Immature natural killer cell (primary cell): Measurements from ENCODE around the gene M1AP. TPM values are rescaled to one million over a fixed set of nuclear protein-coding genes. Genes with fewer than 3 reads are reported as not detected.

Experiments
- DNase-seq, 3 donors: peaks; one replicate each; pipeline ENCODE4 v3.0.0; 2022; ENCODE audit warnings: mixed read lengths in 1 of 3
- H3K27ac Mint-ChIP-seq, 6 donors: one replicate each; pipeline ENCODE4 v1.8.0; 2020; ENCODE audit warnings: mixed read lengths in 6 of 6, mild to moderate bottlenecking in 5 of 6, inconsistent platforms in 4 of 6, moderate library complexity in 3 of 6
- H3K27me3 Mint-ChIP-seq, 3 donors: one replicate each; pipeline ENCODE4 v1.8.0; 2020 to 2021; ENCODE audit warnings: low read depth in 3 of 3, mild to moderate bottlenecking in 3 of 3, mixed read lengths in 3 of 3, moderate library complexity in 3 of 3, inconsistent platforms in 1 of 3
- H3K36me3 Mint-ChIP-seq, 3 donors: one replicate each; pipeline ENCODE4 v1.8.0; 2020; ENCODE audit warnings: mixed read lengths in 3 of 3, inconsistent platforms in 2 of 3, mild to moderate bottlenecking in 2 of 3
- H3K4me1 Mint-ChIP-seq, 2 donors: one replicate each; pipeline ENCODE4 v1.8.0; 2020; ENCODE audit warnings: inconsistent platforms in 2 of 2, mild to moderate bottlenecking in 2 of 2, mixed read lengths in 2 of 2, moderate library complexity in 1 of 2
- H3K4me3 Mint-ChIP-seq, 5 donors: one replicate each; pipeline ENCODE4 v1.8.0; 2020; ENCODE audit warnings: mild to moderate bottlenecking in 5 of 5, mixed read lengths in 5 of 5, inconsistent platforms in 3 of 5, moderate library complexity in 3 of 5
- H3K9me3 Mint-ChIP-seq, 6 donors: one replicate each; pipeline ENCODE4 v1.8.0; 2020; ENCODE audit warnings: mild to moderate bottlenecking in 6 of 6, mixed read lengths in 6 of 6, inconsistent platforms in 4 of 6, moderate library complexity in 3 of 6
- polyA plus RNA-seq, 3 donors: library from polyadenylated mRNA; unstranded; fragments of 300-500 nt; fragmentation: Illumina TruSeq; gene quantifications; one replicate each; pipeline ENCODE4 v1.2.3, GENCODE V29; 2021

The M1AP gene
- polyA plus RNA-seq, 3 donors from 2014 or later: not detected

- Mint-ChIP-seq H3K36me3 (peaks cover 0 to 8% (median 5%) of the 10 kb centered on the region in 3 donors), H3K4me3 (no peak overlapping the region), H3K27me3 (peaks cover 5 to 17% (median 10%) of the 10 kb centered on the region in 3 donors), H3K9me3 (no peaks in the 10 kb centered on the region), H3K27ac (no peak overlapping the region), H3K4me1 (peaks cover 16 to 19% of the 10 kb centered on the region in 2 donors)
- no peak for DNase-seq
These were observed 112.6 kb downstream of the M1AP start for GRCh38 chr2:74535440-74535965.

DNA sequence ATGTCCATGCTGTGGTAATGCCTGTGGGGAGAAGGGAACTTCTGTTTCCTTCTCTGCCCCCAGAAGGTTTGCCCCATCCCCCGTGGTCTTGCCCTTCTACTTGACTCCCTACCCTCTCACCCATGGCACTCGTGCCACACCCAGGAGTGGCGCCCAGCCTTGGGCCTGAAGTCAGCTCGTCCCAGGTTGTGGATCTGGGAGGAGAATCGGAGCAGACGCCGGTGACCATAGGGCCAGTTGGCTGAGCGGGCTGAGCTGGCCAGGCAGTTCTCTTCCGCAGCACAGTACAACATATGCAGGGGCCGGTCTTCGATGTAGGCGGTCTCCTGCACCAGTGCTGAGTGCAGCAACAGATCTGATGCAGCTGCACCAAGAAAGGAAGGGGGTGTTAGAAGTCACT, 113.7 kb downstream of the M1AP start:
- H3K4me1 Mint-ChIP-seq: peaks cover 19 to 22% of the 10 kb centered on the region in 2 donors
- H3K27ac Mint-ChIP-seq: peak overlapping the region in 1 of 6 donors; percentile 22
- DNase-seq: no peak
- no peaks in the 10 kb centered on the region for H3K9me3 Mint-ChIP-seq
- H3K36me3 Mint-ChIP-seq: peaks cover 0 to 8% (median 5%) of the 10 kb centered on the region in 3 donors
- no peak overlapping the region for H3K4me3 Mint-ChIP-seq
- H3K27me3 Mint-ChIP-seq: peaks cover 9 to 22% (median 12%) of the 10 kb centered on the region in 3 donors

DNA sequence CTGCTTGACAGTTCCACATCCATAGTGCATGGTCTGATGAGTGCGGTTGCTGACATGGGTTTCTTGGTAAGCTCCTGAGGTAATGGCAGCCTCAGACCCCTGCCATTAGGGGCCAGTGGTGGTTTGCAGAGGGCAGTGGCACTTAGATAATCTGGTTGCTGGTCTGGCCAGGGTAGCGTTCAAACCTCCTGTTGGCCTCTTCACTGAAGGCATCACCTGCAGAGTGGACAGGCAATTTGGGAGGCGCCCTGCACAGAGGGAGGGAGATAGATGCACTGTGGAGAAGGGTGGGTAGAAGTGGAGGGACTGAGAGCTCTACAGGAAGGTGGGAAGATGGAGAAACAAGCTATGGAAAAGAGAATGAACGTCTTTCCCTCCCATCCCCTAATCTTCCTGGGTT, 114.7 kb downstream of the M1AP start:
- Mint-ChIP-seq H3K27ac (peak overlapping the region in 1 of 6 donors; percentile 34), H3K4me3 (no peak overlapping the region), H3K9me3 (no peaks in the 10 kb centered on the region), H3K4me1 (peaks cover 29 to 30% of the 10 kb centered on the region in 2 donors), H3K27me3 (peaks cover 10 to 22% (median 14%) of the 10 kb centered on the region in 3 donors), H3K36me3 (peaks cover 0 to 8% (median 5%) of the 10 kb centered on the region in 3 donors)
- no peak for DNase-seq

- H3K4me1 Mint-ChIP-seq: peaks cover 39 to 41% of the 10 kb centered on the region in 2 donors
- peak overlapping the region; percentile 52 to 99 (median 95) for H3K27ac Mint-ChIP-seq
- no peaks in the 10 kb centered on the region for H3K9me3 Mint-ChIP-seq
- peaks cover under 1 to 16% (median 5%) of the 10 kb centered on the region in 3 donors for H3K36me3 Mint-ChIP-seq
- peak overlapping the region in 4 of 5 donors; percentile 11 to 57 (median 42) for H3K4me3 Mint-ChIP-seq
- peaks cover 10 to 22% (median 13%) of the 10 kb centered on the region in 3 donors for H3K27me3 Mint-ChIP-seq
- peak; percentile 39 to 41 (median 39) for DNase-seq
These were observed 115.9 kb downstream of the M1AP start for GRCh38 chr2:74532222-74532621.

DNA sequence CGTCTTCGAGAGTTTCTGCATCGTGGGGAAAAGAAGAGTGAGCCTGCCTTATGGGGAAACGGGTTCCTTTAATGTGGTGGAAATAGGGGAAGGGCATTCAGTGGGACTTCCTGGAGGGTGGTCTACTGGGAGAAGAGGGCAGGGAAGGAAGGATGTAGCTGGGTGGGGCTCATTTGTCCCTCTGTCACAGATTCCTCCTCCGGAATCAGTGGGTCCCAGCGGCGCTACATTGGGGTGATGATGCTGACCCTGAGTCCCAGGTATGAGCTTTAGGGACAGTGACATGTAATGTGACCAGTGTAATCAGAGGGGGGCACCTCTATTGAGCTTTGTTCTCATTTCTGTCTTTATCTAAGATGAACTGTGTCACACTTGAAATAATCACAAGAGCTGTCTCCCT, 116.5 kb downstream of the M1AP start:
- Mint-ChIP-seq H3K27ac (peak overlapping the region; percentile 93 to 99 (median 96)), H3K9me3 (no peaks in the 10 kb centered on the region), H3K4me3 (peak overlapping the region in 3 of 5 donors; percentile 13 to 97 (median 55)), H3K4me1 (peaks cover 41% of the 10 kb centered on the region in 2 donors), H3K27me3 (peaks cover 9 to 22% (median 10%) of the 10 kb centered on the region in 3 donors), H3K36me3 (peaks cover 6 to 20% (median 8%) of the 10 kb centered on the region in 3 donors)
- DNase-seq: no peak

- DNase-seq: peak; percentile 83 to 84 (median 84)
- Mint-ChIP-seq H3K4me3 (peak overlapping the region; percentile 93 to 97 (median 95)), H3K27ac (peak overlapping the region; percentile 93 to 99 (median 96)), H3K36me3 (peaks cover 12 to 27% (median 16%) of the 10 kb centered on the region in 3 donors), H3K4me1 (peaks cover 41 to 43% of the 10 kb centered on the region in 2 donors), H3K9me3 (no peaks in the 10 kb centered on the region), H3K27me3 (peaks cover 9 to 22% (median 10%) of the 10 kb centered on the region in 3 donors)
These were observed 117.6 kb downstream of the M1AP start for GRCh38 chr2:74530239-74531187.

- Mint-ChIP-seq H3K36me3 (peaks cover 12 to 27% (median 16%) of the 10 kb centered on the region in 3 donors), H3K27me3 (peaks cover 9 to 22% (median 10%) of the 10 kb centered on the region in 3 donors), H3K27ac (peak within 1 kb of the TSS; percentile 93 to 99 (median 96)), H3K4me3 (peak within 1 kb of the TSS; percentile 93 to 97 (median 95)), H3K4me1 (peaks cover 41 to 43% of the 10 kb centered on the region in 2 donors), H3K9me3 (no peaks in the 10 kb centered on the region)
- DNase-seq: peak; percentile 92 to 93 (median 92)
These were observed 118.5 kb downstream of the M1AP start, which contains the start of the genes AUP1 and HTRA2 for GRCh38 chr2:74529357-74530238. Gene AUP1, minus strand, starts transcription at chr2:74529706. Its CDS starts 77 bp downstream, at chr2:74529629. Gene HTRA2, plus strand, starts transcription at chr2:74529933. Its CDS starts 74 bp downstream, at chr2:74530007.

DNA sequence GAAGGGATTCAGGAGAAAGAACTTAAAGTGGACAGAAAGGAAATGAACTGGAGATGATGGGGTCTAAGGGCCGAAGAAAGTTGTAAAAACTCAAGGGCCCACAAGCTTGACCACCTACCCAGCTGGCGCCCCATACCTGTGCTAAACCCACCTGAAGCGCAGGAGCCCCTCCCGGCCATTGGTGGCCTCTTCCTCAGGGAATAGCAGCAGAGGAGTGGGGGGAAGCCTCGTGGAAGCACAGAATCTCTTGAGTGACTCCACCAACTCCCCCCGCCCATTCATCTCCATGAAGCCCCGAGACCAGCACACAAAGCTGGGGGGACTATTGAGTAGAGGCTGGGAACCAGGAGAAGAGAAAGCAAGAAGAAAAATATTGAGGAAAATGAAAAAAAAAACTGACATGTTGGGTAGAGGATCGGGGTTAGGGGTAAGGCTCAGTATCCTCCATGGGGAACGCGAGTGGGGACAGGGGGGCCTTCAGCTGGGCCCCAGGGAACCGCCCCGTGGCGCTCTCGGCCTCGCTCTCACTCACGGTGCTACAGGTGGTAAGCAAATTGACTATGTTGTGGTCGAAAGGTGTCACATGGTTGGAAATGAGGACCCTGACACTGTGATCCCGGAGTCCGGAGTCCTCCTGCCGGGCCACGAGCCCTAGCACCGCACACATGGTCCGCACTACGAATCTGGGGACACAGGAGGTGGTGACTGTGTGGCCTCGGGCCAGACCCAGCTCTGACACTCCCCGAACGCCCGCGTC, 119.4 kb downstream of the M1AP start:
- peak overlapping the region; percentile 93 to 97 (median 95) for H3K4me3 Mint-ChIP-seq
- H3K27ac Mint-ChIP-seq: peak overlapping the region; percentile 93 to 99 (median 96)
- H3K27me3 Mint-ChIP-seq: peaks cover 9 to 23% (median 10%) of the 10 kb centered on the region in 3 donors
- no peak for DNase-seq
- H3K36me3 Mint-ChIP-seq: peaks cover 12 to 24% (median 16%) of the 10 kb centered on the region in 3 donors
- H3K9me3 Mint-ChIP-seq: no peaks in the 10 kb centered on the region
- H3K4me1 Mint-ChIP-seq: peaks cover 41 to 43% of the 10 kb centered on the region in 2 donors

DNA sequence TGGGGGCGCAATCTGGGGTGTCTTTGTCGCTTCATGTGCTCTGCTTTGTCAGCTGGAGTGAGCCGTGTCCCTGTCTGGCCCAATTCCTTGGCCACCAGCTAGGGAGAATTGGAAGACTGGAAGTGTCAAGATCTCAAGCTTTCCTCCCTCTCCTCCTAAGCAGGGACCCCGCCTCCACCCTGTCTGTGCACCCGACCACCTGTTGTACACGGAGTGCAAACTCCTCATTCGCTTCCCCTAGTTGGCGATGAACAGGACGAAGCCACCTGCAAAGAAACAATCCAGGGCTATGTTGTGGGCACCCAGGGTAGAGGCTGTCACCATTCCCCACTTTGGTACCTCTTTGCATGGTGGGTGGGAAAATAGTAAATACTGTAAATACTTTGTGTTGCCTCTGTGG, 120.4 kb downstream of the M1AP start:
- DNase-seq: no peak
- H3K4me3 Mint-ChIP-seq: peak overlapping the region; percentile 93 to 97 (median 95)
- H3K27ac Mint-ChIP-seq: peak overlapping the region; percentile 61 to 96 (median 94)
- peaks cover 12 to 24% (median 16%) of the 10 kb centered on the region in 3 donors for H3K36me3 Mint-ChIP-seq
- peaks cover 9 to 26% (median 10%) of the 10 kb centered on the region in 3 donors for H3K27me3 Mint-ChIP-seq
- peaks cover 41 to 43% of the 10 kb centered on the region in 2 donors for H3K4me1 Mint-ChIP-seq
- H3K9me3 Mint-ChIP-seq: no peaks in the 10 kb centered on the region

DNA sequence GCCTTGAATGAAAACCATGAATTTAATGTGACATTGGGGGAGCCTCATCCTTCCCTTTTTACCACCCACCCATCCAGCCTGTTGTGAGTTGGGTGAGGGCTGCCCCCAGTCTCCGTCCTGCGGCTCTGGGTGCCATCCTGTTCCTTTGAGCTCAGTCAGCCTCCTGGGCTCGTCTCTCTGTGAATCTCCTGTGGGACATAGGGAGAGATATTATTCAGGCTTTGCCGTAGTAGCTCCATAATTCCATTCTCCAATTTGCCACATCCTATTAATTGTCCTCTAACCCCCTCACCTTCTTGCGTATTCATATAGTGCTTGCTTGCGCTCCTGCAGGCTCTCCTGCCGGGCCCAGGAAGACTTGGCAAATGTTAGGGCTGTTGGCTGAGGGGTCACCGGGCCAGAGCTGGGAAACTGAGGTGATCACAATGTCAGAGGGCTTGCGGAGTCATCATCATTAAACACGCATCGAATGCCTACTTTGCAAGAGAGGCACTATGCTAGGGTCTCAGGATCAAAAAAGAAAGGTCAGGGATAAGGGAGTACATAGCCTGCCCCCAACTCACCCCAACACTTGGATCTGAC, 121.4 kb downstream of the M1AP start:
- Mint-ChIP-seq H3K27me3 (peaks cover 9 to 26% (median 10%) of the 10 kb centered on the region in 3 donors), H3K9me3 (no peaks in the 10 kb centered on the region), H3K4me1 (peaks cover 34 to 39% of the 10 kb centered on the region in 2 donors), H3K4me3 (peak overlapping the region; percentile 10 to 40 (median 34)), H3K36me3 (peaks cover 12 to 19% (median 14%) of the 10 kb centered on the region in 3 donors), H3K27ac (peak overlapping the region in 3 of 6 donors; percentile 8 to 49 (median 28))
- DNase-seq: no peak

- Mint-ChIP-seq H3K27me3 (peaks cover 9 to 25% (median 12%) of the 10 kb centered on the region in 3 donors), H3K4me3 (peak within 1 kb of the TSS; percentile 10 to 40 (median 34)), H3K4me1 (peaks cover 27 to 32% of the 10 kb centered on the region in 2 donors), H3K36me3 (peaks cover 12 to 19% (median 15%) of the 10 kb centered on the region in 3 donors), H3K27ac (peak within 1 kb of the TSS in 4 of 6 donors; percentile 8 to 49 (median 32)), H3K9me3 (no peaks in the 10 kb centered on the region)
- DNase-seq: no peak
These were observed 122.1 kb downstream of the M1AP start, which contains the start of gene DQX1 for GRCh38 chr2:74525717-74526648. Gene DQX1, minus strand, starts transcription at chr2:74526231. Its CDS starts 502 bp downstream, at chr2:74525729.
